GM21526 (cell line): ENCODE results near the gene LRRC17.
"Not testable (repeated sequence)": the region's sequence is repeated elsewhere in the genome, so short reads cannot be mapped to it uniquely, and the experiment has no call there.

Source experiments
- ATAC-seq: cut with Tn5 transposase; IDR thresholded peaks from one replicate; pipeline ENCODE4 v1.9.1; 2021; ENCODE audit warnings: moderate library complexity; ENCODE audit not compliant: unreplicated experiment, low FRiP score

LRRC17 gene

DNA sequence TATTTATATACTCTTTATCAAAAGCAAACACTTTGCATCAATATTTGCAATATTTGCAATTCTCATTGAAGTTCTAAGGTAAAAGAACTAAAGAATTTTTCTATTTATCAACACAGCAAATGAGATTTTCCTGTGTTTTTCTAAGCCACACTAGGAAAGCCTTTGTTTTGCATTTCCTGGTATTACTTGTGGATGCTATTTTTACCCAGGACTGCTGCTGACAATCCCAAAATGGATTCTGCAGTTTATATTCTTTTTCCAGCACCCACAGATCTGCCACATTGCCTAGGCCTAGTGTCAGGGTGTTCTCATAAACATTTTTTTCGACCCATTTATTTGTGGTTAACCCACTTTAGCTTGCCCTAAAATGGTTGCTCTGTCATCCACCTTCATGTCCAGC is 25.9 kb downstream of the LRRC17 start:
- no peak for ATAC-seq

DNA sequence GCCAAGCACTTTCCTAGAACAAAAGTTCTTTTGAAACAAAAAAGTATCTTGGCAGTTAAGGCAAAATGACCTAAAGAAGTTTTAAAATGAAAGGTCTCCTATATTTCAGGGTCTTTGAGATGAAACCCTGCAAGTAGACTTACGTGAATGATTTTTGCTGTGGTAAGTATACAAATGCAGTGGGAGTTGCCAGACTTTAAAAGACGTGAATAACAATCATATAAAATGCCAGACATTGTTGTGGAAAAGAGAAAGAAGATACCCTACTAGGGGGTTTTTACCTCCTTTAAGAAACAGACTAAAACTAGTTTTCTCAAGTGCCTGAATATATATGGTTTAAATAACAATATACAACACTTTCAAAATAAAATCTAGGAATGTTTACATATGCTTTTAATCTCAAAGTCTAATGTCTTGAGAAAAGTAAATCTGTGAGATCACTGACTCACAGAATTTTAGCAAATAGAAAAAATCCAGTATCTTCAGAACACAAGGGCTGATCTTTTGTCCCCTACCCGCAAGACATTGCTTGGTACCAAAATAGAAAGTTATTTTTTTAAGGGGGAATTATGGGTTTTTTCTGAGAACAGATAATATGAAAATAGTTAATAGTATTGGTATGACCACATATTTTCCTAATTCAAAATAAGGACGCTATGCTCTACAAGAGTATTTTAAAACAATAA is 29.5 kb downstream of the LRRC17 start:
- no peak for ATAC-seq

DNA sequence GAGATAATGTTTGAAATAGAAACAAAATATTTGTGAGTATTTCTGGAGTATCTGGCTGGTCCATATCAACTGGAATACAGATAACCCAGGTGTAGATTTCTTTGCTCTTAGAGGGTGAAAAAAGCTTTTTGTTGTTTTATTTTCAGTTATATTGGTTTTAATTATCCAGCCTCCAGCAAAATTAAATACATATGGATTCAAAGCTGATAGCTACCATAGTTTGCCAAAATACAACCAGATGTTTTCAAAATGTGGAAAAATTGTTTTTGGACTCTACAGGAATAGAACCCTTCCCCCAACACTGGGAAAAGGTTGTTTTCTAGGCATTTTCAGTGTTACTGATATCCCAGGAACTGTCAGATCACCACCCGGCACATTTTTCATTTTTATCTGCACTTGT is 30.1 kb downstream of the LRRC17 start:
- ATAC-seq, result no peak

DNA sequence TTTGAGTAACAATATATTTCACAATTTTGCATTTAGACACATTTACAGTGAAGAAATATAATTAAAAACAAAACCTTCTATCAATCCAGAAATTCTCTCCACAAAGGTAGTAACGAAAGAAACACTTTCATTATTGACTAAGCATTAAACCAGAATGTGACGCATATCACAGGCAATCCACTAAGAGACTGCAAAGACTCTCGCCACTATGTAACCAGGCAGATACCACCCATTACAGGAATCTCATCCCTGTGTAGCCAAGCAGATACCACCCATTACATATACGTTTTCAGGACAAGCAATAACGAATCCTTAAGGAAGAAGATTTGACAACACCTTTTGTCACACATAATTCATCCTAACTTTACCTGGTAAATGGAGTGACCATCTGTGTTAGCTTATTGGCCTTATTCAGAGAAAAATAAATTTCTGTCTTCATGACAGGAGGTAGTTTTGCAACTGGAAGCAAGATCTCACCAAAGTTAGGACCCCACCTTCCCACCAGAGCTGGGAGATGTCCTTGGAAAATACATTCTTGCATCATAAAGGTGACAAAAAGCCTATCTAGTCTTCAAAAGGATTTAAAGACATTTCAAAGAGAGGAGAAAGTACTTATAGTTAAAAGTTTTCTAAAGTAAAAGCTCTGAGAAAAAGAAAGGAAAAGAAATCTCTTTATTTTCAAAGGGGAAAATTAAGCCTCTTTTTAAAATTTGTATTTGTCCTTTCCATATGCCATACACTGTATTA is 30.8 kb downstream of the LRRC17 start:
- ATAC-seq, result no peak

GRCh38 chr7:102944241-102944640 is 31.4 kb downstream of the LRRC17 start:
- no peak for ATAC-seq

DNA sequence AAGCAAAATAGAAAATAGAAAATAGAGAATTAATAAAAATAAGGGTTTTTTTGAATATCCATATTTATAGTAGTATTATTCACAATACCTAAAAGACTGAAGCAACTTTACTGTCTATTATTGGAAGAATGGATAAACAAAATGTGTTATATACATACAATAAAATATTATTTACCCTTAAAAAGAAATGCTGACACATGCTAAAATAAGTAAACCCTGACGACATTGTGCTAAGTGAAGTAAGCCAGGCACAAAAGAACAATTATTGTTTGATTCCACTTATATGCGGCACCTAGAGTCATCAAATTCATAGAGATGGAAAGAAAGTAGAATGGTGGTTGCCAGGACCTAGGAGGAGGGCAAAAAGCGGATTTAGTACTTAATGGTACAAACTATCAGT is 39.0 kb downstream of the LRRC17 start:
- no peak for ATAC-seq

GRCh38 chr7:102953406-102953805 is 40.6 kb downstream of the LRRC17 start:
- no peak for ATAC-seq

DNA sequence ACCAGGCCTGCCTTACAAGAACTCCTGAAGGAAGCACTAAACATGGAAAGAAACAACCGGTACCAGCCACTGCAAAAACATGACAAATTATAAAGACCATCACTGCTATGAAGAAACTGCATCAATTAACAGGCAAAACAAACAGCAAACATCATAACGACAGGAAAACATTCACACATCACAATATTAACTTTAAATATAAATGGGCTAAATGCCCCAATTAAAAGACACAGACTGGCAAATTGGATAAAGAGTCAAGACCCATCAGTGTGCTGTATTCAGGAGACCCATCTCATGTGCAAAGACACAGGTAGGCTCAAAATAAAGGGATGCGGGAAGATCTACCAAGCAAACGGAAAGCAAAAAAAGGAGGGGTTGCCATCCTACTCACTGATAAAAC is 41.6 kb downstream of the LRRC17 start:
- ATAC-seq, result not testable (repeated sequence)

GRCh38 chr7:102958004-102958403 is 45.2 kb downstream of the LRRC17 start:
- ATAC-seq, result not testable (repeated sequence)

GRCh38 chr7:102961993-102962392 is 49.2 kb downstream of the LRRC17 start:
- ATAC-seq, result not testable (repeated sequence)

GRCh38 chr7:102966465-102966864 is 53.7 kb downstream of the LRRC17 start:
- ATAC-seq, result no peak

GRCh38 chr7:102967798-102968197 is 55.0 kb downstream of the LRRC17 start:
- no peak for ATAC-seq

- ATAC-seq, result no peak
Measured at GRCh38 chr7:102973096-102973802, 60.4 kb downstream of the LRRC17 start.

GRCh38 chr7:102974366-102975236 is 61.8 kb downstream of the LRRC17 start:
- no peak for ATAC-seq

DNA sequence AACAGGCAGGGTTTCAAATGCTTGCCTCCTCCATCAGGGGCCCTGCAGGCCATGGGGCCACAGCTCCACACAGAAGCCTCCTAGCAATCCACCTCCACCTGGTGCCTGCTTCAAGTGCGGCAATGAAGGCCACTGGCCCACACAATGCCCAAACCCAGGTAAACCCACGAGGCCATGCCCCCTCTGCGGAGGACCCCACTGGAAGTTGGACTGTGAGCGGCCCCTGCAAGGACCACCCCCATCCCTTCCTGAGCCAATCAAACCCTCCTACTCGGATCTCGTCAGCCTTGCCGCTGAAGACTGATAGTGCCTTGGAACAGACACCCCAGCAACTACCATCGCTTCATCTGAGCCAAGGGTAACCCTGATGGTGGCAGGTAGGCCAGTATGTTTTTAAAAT is 63.1 kb downstream of the LRRC17 start:
- ATAC-seq, result no peak

GRCh38 chr7:102976493-102976892 is 63.7 kb downstream of the LRRC17 start:
- no peak for ATAC-seq

DNA sequence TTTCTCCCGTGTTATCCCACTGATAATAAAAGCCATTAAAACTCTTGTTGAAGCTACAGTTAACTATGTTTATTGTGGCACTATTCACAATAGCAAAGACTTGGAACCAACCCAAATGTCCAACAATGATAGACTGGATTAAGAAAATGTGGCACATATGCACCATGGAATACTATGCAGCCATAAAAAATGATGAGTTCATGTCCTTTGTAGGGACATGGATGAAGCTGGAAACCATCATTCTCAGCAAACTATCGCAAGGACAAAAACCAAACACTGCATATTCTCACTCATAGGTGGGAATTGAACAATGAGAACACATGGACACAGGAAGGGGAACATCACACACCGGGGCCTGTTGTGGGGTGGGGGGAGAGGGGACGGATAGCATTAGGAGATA is 64.8 kb downstream of the LRRC17 start:
- not testable (repeated sequence) for ATAC-seq

DNA sequence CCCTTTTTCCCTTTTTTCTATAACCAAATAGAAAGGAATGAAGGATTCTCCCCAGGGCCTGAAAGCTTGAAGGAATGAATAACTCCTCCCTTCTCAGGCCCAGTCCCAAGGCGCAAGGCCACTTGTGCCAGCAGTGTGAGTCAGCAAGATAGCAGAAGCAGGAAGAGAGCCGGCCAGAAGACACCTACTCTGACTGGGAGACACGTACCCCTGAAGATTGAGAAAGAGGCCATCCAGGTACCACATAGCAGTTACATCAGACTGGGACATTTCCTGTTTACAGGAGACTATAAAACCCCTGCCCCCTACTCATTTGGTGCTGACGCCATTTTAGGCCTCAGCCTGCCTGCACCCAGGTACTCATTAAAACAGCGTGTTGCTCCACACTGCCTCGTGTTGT is 65.5 kb downstream of the LRRC17 start:
- ATAC-seq, result no peak

GRCh38 chr7:102979670-102980069 is 66.9 kb downstream of the LRRC17 start:
- ATAC-seq, result no peak

DNA sequence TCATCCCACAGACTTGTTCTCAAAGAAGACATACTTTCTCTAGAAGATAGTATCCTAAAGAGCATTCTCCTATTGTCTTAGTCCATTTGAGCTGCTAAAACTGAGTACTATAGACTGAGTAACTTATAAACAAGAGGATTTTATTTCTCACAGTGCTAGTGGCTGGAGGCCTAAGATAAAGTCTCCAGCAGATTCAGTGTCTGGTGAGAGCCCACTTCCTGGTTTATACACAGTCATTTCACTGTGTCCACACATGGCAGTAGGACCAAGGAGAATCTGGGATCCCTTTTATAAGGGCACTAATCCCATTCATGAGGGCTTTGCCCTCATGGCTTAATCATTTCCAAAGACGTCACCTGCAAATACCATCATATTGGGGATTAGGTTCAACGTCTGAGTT is 68.7 kb downstream of the LRRC17 start:
- ATAC-seq, result no peak

GRCh38 chr7:102982235-102982634 is 69.4 kb downstream of the LRRC17 start:
- ATAC-seq, result no peak
